Prostate gland (tissue), 2 donors: ENCODE data around the gene DTX4.

Experiments used
- POLR2A ChIP-seq: fragments of 450-650 bp; IDR thresholded peaks from one replicate; pipeline ENCODE4 v1.6.1; 2016; ENCODE audit warnings: antibody characterized with exemption, mild to moderate bottlenecking
- POLR2AphosphoS5 ChIP-seq: sonication (generic); formaldehyde crosslinking; IDR thresholded peaks from one replicate; pipeline ENCODE4 v1.6.1; 2017; ENCODE audit warnings: antibody characterized with exemption
- TF ChIP-seq, protein P1 (sequence below), 4 experiments: fragments of 200-600 bp in 2 of 4; fragments of 450-650 bp in 2 of 4; sonication (generic) in 2 of 4; IDR thresholded peaks; 1 replicate in 3 of 4; 2 replicates in 1 of 4; pipeline ENCODE4 v1.5.1; 2016 to 2019; ENCODE audit warnings: antibody characterized with exemption in 4 of 4, mild to moderate bottlenecking in 2 of 4, moderate library complexity in 2 of 4

DNA sequence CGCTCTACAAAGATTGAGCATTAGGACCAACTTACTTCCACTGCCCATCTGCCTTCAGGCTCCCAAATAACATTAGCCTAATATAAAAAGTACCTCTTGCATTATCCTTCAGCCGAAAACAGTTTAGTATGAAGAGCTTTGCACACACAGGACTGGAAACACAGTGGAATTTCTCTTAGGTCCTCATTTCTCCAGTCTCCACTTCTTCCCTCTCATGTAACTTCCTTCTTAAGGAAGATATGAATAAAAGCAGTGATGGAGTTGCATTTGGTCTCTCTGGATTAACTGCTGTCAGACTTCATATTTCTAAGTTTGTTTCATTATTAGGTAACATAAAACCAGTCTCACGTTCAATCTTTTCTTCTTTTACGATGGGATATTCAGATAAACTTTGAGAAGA is 46.4 kb downstream of the DTX4 start:
- TF ChIP-seq, protein P1, sequence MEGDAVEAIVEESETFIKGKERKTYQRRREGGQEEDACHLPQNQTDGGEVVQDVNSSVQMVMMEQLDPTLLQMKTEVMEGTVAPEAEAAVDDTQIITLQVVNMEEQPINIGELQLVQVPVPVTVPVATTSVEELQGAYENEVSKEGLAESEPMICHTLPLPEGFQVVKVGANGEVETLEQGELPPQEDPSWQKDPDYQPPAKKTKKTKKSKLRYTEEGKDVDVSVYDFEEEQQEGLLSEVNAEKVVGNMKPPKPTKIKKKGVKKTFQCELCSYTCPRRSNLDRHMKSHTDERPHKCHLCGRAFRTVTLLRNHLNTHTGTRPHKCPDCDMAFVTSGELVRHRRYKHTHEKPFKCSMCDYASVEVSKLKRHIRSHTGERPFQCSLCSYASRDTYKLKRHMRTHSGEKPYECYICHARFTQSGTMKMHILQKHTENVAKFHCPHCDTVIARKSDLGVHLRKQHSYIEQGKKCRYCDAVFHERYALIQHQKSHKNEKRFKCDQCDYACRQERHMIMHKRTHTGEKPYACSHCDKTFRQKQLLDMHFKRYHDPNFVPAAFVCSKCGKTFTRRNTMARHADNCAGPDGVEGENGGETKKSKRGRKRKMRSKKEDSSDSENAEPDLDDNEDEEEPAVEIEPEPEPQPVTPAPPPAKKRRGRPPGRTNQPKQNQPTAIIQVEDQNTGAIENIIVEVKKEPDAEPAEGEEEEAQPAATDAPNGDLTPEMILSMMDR (IDR thresholded peaks at IDR 0.05), result no peak
- TF ChIP-seq POLR2A (no peak), POLR2AphosphoS5 (no peak)
